Uterus (tissue), 4 donors: ENCODE results near the gene GNG12. TPM values are rescaled to one million over a fixed set of nuclear protein-coding genes. Genes with fewer than 3 reads are reported as not detected.
A peak's percentile ranks its signal among the peaks of the same experiment; 100 is the strongest.

Experiments used
- DNase-seq, 2 donors: peaks; one replicate each; pipeline ENCODE4 v3.0.0-alpha.2; 2019 to 2020
- H3K27ac ChIP-seq, 2 donors: fragments of 200-600 bp; sonication (generic); 1 replicate in 1 of 2; 2 replicates in 1 of 2; pipeline ENCODE4 v1.5.1; 2016 to 2018
- H3K27me3 ChIP-seq, 2 donors: fragments of 200-600 bp; sonication (generic); one replicate each; pipeline ENCODE4 v1.5.1; 2018 to 2019; ENCODE audit warnings: control low read depth in 1 of 2
- H3K36me3 ChIP-seq, 2 donors: fragments of 200-600 bp; sonication (generic); one replicate each; pipeline ENCODE4 v1.5.1; 2019; ENCODE audit warnings: control low read depth in 1 of 2
- H3K4me1 ChIP-seq, 2 donors: fragments of 200-600 bp; sonication (generic); one replicate each; pipeline ENCODE4 v1.5.1; 2018 to 2019; ENCODE audit warnings: control low read depth in 1 of 2
- H3K4me3 ChIP-seq, 2 donors: fragments of 200-600 bp; sonication (generic); 1 replicate in 1 of 2; 2 replicates in 1 of 2; pipeline ENCODE4 v1.5.1; 2018 to 2019; ENCODE audit warnings: mild to moderate bottlenecking in 1 of 2
- H3K9me3 ChIP-seq, 2 donors: fragments of 200-600 bp; sonication (generic); one replicate each; pipeline ENCODE4 v1.5.1; 2019; ENCODE audit warnings: control low read depth in 1 of 2
- POLR2A ChIP-seq, 2 donors: fragments of 450-650 bp; IDR thresholded peaks; one replicate each; pipeline ENCODE4 v1.6.1; 2016; ENCODE audit warnings: antibody characterized with exemption in 2 of 2, mild to moderate bottlenecking in 1 of 2, moderate library complexity in 1 of 2
- intact Hi-C: fragments of 100-400 bp; cut with DNase I; formaldehyde crosslinking; loops from one replicate; pipeline ENCODE4 v1.15.1; 2023; ENCODE audit warnings: low total_unique reads
- total RNA-seq, 4 donors: library from RNA; depleted of rRNA in 3 of 4; stranded (reverse); fragments of >200 nt in 3 of 4; gene quantifications; one replicate each; pipeline versions ENCODE4 v1.1.0 to v1.2.4, GENCODE V29; 2014 to 2023
- TF ChIP-seq, protein P1 (sequence below), 4 experiments: fragments of 200-600 bp in 2 of 4; fragments of 450-650 bp in 2 of 4; sonication (generic) in 2 of 4; IDR thresholded peaks; one replicate each; pipeline ENCODE4 v1.5.1; 2016 to 2019; ENCODE audit warnings: antibody characterized with exemption in 4 of 4, mild to moderate bottlenecking in 2 of 4, moderate library complexity in 1 of 4
- donor health status: DM: yes; HTN: yes; CAD: no.

Gene GNG12
- total RNA-seq, 4 donors from 2014 or later: 45.3 to 179 (median 120) TPM

DNA sequence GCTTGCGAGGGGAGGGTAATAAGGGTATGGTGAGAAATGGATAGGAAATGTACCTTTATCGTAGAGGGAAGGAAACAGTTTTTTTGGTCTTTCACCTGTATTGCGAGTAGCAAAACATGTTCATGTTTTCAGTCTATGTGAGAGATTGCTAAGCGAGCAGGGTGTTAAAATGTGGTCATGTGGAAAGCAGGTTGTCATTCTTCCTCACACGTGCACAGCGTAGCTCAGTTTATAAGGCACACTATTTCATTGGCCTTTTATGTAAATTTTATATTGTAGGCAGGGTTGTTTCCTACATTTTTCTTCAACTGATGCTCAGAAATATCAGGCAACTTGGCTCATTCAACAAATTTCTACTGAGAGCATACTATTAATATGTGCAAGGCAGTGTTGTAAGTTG lies 18.5 kb upstream of the GNG12 start:
- Histone ChIP-seq H3K27me3 (no peaks in the 10 kb centered on the region), H3K27ac (no peak overlapping the region), H3K36me3 (no peaks in the 10 kb centered on the region), H3K9me3 (no peaks in the 10 kb centered on the region), H3K4me3 (no peak overlapping the region), H3K4me1 (no peaks in the 10 kb centered on the region)
- no peak for DNase-seq
- TF ChIP-seq, protein P1, sequence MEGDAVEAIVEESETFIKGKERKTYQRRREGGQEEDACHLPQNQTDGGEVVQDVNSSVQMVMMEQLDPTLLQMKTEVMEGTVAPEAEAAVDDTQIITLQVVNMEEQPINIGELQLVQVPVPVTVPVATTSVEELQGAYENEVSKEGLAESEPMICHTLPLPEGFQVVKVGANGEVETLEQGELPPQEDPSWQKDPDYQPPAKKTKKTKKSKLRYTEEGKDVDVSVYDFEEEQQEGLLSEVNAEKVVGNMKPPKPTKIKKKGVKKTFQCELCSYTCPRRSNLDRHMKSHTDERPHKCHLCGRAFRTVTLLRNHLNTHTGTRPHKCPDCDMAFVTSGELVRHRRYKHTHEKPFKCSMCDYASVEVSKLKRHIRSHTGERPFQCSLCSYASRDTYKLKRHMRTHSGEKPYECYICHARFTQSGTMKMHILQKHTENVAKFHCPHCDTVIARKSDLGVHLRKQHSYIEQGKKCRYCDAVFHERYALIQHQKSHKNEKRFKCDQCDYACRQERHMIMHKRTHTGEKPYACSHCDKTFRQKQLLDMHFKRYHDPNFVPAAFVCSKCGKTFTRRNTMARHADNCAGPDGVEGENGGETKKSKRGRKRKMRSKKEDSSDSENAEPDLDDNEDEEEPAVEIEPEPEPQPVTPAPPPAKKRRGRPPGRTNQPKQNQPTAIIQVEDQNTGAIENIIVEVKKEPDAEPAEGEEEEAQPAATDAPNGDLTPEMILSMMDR (IDR thresholded peaks at IDR 0.05): no peak
- TF ChIP-seq POLR2A (IDR thresholded peaks at IDR 0.05): no peak
- intact Hi-C loops: loop anchor here (10.0 kb wide), 1 partner anchor 87 kb away; no protein-coding TSS in a partner anchor

DNA sequence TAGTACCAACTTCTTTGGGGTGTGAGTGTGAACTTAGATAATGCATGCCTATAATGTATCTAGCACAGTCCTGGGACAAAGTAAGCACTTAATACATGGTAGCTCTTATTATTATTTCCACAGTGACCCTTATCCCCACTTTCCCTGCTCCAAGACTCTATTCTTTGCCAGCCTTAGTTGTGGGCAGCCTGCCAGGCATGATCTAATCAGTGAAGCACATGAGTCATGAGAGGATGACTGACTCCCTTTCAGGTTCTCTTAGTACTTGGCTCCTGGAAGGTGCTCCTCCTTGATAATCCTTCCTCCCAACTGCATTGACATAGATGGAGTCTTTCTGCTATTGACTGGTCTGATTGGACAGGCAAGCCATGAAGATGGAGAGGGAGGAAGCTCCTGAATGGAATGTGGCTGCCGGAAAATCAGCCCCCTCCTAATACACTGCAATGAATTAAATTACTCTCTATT lies 17.4 kb upstream of the GNG12 start:
- H3K27ac ChIP-seq: peak overlapping the region; percentile 46 to 54
- H3K27me3 ChIP-seq: no peaks in the 10 kb centered on the region
- H3K9me3 ChIP-seq: no peaks in the 10 kb centered on the region
- intact Hi-C loops: loop anchor here (10.0 kb wide), 1 partner anchor 86 kb away; no protein-coding TSS in a partner anchor
- no peak for TF ChIP-seq POLR2A (IDR thresholded peaks at IDR 0.05)
- peak; percentile 85 to 87 for DNase-seq
- H3K4me1 ChIP-seq: no peaks in the 10 kb centered on the region
- H3K36me3 ChIP-seq: no peaks in the 10 kb centered on the region
- H3K4me3 ChIP-seq: no peak overlapping the region

DNA sequence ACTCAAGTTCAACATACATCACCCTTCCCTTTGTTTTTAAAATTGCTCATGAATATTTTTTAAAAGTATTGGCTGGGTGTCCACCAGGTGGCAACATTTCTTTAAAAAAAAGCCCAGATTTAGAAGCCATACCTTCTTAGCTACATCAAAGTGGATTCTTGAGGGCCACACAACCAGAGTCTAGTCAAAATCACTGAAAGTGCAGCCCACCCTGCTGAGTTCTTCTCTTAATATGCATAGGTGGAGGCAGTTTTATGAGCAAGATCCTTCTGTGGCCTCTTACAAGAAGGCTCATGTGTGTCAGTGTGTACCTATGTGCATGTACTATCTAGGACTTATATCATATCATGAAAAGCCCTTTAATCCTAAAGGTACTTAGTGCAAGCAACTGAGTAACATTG lies 16.9 kb upstream of the GNG12 start:
- no peaks in the 10 kb centered on the region for H3K4me1 ChIP-seq
- H3K4me3 ChIP-seq: no peak overlapping the region
- H3K9me3 ChIP-seq: no peaks in the 10 kb centered on the region
- no peak for DNase-seq
- intact Hi-C loops: loop anchor here (10.0 kb wide), 1 partner anchor 85 kb away; no protein-coding TSS in a partner anchor
- H3K36me3 ChIP-seq: no peaks in the 10 kb centered on the region
- H3K27ac ChIP-seq: peak overlapping the region; percentile 46 to 54
- H3K27me3 ChIP-seq: no peaks in the 10 kb centered on the region
- no peak for TF ChIP-seq POLR2A (IDR thresholded peaks at IDR 0.05)
- TF ChIP-seq, protein P1 (IDR thresholded peaks at IDR 0.05): peak; percentile 46 to 59 (median 57)

DNA sequence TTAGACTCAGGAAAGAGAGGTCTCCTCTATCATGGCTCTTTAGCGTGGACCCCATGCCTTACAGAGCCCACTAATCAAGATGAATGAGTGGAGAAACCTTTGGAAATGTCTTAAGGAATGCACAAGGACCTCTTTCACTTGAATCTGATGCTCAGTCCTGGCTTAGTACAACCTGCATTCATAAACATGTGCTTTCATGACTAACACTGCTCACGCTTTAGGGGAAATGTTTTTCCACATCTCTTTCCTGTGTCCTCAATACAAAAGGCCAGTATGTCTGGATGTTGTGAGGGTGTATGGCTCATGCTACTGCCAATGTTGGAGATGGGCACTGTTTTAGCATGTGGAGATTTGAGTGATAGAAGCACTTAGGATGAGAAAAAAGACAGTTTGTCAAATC lies 14.2 kb upstream of the GNG12 start:
- Histone ChIP-seq H3K27ac (no peak overlapping the region), H3K36me3 (no peaks in the 10 kb centered on the region), H3K4me3 (no peak overlapping the region), H3K4me1 (no peaks in the 10 kb centered on the region), H3K27me3 (no peaks in the 10 kb centered on the region), H3K9me3 (no peaks in the 10 kb centered on the region)
- TF ChIP-seq, protein P1 (IDR thresholded peaks at IDR 0.05): no peak
- no peak for TF ChIP-seq POLR2A (IDR thresholded peaks at IDR 0.05)
- intact Hi-C loops: no loop called here
- DNase-seq: no peak

DNA sequence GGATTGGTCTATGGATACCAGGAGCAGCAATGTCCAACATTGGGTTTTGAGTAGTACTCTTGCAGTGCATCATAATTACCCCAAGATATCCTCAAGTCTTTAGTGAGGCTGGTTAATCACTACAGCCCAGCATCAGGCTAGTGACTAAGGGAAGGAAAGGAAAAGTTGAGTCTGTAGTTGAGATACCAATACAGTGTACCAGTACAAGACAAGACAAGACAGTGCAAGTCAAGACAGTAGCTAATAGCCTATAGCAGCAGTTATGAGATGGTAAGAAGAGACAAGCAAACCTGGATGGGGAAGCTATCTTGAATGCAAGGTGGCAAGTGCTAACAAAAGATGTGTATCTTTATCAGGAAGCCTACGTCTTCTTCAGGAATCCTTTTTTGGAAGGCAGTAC lies 13.3 kb upstream of the GNG12 start:
- Histone ChIP-seq H3K27ac (no peak overlapping the region), H3K4me3 (no peak overlapping the region), H3K27me3 (no peaks in the 10 kb centered on the region), H3K36me3 (no peaks in the 10 kb centered on the region), H3K9me3 (no peaks in the 10 kb centered on the region), H3K4me1 (peaks cover 0 to under 1% of the 10 kb centered on the region in 2 donors)
- intact Hi-C loops: no loop called here
- DNase-seq: no peak
- no peak for TF ChIP-seq POLR2A (IDR thresholded peaks at IDR 0.05)
- TF ChIP-seq, protein P1 (IDR thresholded peaks at IDR 0.05): no peak

DNA sequence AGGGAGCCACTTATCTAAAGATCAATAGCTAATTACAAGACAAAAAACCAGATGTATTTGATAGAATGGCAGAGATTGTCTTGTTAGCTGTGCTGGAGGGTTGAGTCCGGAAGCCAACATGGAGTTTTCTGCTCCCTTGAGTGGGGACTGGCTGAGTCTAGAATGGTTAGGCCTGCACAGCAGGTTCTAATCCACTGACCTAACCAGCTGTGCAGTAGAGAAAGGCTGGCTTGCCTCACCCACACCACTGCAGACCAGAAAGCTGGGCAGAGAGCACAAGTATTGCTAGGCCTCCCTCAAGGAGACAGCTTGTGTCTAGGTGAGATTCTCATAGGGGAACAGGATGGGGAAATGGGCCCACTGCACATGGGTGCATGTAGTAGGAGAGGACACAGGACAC lies 11.7 kb upstream of the GNG12 start:
- Histone ChIP-seq H3K27ac (no peak overlapping the region), H3K36me3 (no peaks in the 10 kb centered on the region), H3K4me3 (no peak overlapping the region), H3K27me3 (no peaks in the 10 kb centered on the region), H3K4me1 (peaks cover 0 to 13% of the 10 kb centered on the region in 2 donors), H3K9me3 (no peaks in the 10 kb centered on the region)
- TF ChIP-seq, protein P1 (IDR thresholded peaks at IDR 0.05): no peak
- TF ChIP-seq POLR2A (IDR thresholded peaks at IDR 0.05): no peak
- intact Hi-C loops: no loop called here
- DNase-seq: no peak
